ENCODE data around the gene ARID1B. TPM values are rescaled to one million over a fixed set of nuclear protein-coding genes. Genes with fewer than 3 reads are reported as not detected.

ARID1B gene
- total and polyA plus RNA-seq, 9 of the 15 experiments (the other 6 are each of a cell fraction or from before 2014, with no cell fraction given): 12.5 to 50.5 (median 25.8) TPM

DNA sequence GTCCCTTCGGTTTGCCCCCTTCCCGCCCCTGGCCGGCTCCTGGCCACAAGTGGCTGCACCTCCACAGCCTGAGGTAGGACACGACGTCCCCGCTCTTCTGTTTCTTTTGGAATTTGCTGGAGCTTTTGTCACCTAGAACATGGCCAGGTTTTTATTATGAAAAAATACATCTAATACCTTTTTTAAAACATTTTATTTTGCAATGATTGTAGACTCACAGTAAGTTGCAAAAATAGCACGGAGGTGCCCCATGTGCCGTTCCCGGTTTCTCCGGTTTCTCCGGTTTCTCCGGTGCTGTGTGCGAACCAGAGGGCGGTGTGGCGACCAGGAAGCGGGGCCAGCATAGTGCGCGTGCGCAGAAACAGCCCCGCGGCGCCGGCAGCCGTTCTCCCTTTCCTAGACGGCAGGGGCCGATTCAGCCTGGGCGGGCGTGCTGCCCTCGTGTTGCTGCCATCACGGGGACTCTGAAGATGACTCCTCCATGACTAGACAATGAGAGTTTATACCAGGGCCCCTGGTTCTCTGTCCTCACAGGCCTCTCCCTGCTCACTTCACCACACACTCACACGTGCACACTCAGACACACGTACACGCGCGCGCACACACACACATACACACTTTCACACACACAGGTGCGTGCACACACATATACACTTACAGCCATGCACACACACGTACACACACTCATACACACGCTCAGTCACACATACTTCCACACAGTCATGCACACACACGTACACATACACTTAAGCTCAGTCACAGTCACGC lies 444.1 kb downstream of the ARID1B start (continued):
- no peak for TF ChIP-seq RBM14 (IDR thresholded peaks at IDR 0.05; ENCODE audit: borderline replicate concordance, insufficient read depth, low read depth, low read length)
- TF ChIP-seq, protein P1, sequence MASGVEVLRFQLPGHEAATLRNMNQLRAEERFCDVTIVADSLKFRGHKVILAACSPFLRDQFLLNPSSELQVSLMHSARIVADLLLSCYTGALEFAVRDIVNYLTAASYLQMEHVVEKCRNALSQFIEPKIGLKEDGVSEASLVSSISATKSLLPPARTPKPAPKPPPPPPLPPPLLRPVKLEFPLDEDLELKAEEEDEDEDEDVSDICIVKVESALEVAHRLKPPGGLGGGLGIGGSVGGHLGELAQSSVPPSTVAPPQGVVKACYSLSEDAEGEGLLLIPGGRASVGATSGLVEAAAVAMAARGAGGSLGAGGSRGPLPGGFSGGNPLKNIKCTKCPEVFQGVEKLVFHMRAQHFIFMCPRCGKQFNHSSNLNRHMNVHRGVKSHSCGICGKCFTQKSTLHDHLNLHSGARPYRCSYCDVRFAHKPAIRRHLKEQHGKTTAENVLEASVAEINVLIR (CRISPR knock-in tag; IDR thresholded peaks at IDR 0.05): no peak
- TF ChIP-seq ZNF133 (CRISPR knock-in tag; IDR thresholded peaks at IDR 0.05): no peak
- TF ChIP-seq NEUROD1 (IDR thresholded peaks at IDR 0.05; ENCODE audit: borderline replicate concordance, low read depth, low read length, partially characterized antibody): no peak
- no peak for TF ChIP-seq MYBL2 (IDR thresholded peaks at IDR 0.05; ENCODE audit: low read depth)
- TF ChIP-seq MYBL2 (CRISPR knock-in tag; IDR thresholded peaks at IDR 0.05; ENCODE audit: borderline replicate concordance): no peak
- TF ChIP-seq, protein P2, sequence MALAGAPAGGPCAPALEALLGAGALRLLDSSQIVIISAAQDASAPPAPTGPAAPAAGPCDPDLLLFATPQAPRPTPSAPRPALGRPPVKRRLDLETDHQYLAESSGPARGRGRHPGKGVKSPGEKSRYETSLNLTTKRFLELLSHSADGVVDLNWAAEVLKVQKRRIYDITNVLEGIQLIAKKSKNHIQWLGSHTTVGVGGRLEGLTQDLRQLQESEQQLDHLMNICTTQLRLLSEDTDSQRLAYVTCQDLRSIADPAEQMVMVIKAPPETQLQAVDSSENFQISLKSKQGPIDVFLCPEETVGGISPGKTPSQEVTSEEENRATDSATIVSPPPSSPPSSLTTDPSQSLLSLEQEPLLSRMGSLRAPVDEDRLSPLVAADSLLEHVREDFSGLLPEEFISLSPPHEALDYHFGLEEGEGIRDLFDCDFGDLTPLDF (CRISPR knock-in tag; IDR thresholded peaks at IDR 0.05): peak; percentile 88; the same call in 1 of the 2 replicates
- TF ChIP-seq U2AF2 (optimal IDR thresholded peaks at IDR 0.05; ENCODE audit: low read depth, low read length): no peak
- TF ChIP-seq RNF2 (IDR thresholded peaks at IDR 0.05): peak; percentile 38; the same call in 1 of the 2 replicates
- TF ChIP-seq ZNF311 (CRISPR knock-in tag; IDR thresholded peaks at IDR 0.05): no peak
- TF ChIP-seq, protein P3, sequence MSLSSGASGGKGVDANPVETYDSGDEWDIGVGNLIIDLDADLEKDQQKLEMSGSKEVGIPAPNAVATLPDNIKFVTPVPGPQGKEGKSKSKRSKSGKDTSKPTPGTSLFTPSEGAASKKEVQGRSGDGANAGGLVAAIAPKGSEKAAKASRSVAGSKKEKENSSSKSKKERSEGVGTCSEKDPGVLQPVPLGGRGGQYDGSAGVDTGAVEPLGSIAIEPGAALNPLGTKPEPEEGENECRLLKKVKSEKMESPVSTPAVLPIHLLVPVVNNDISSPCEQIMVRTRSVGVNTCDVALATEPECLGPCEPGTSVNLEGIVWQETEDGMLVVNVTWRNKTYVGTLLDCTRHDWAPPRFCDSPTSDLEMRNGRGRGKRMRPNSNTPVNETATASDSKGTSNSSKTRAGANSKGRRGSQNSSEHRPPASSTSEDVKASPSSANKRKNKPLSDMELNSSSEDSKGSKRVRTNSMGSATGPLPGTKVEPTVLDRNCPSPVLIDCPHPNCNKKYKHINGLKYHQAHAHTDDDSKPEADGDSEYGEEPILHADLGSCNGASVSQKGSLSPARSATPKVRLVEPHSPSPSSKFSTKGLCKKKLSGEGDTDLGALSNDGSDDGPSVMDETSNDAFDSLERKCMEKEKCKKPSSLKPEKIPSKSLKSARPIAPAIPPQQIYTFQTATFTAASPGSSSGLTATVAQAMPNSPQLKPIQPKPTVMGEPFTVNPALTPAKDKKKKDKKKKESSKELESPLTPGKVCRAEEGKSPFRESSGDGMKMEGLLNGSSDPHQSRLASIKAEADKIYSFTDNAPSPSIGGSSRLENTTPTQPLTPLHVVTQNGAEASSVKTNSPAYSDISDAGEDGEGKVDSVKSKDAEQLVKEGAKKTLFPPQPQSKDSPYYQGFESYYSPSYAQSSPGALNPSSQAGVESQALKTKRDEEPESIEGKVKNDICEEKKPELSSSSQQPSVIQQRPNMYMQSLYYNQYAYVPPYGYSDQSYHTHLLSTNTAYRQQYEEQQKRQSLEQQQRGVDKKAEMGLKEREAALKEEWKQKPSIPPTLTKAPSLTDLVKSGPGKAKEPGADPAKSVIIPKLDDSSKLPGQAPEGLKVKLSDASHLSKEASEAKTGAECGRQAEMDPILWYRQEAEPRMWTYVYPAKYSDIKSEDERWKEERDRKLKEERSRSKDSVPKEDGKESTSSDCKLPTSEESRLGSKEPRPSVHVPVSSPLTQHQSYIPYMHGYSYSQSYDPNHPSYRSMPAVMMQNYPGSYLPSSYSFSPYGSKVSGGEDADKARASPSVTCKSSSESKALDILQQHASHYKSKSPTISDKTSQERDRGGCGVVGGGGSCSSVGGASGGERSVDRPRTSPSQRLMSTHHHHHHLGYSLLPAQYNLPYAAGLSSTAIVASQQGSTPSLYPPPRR (CRISPR knock-in tag; IDR thresholded peaks at IDR 0.05; ENCODE audit: borderline replicate concordance): no peak
- TF ChIP-seq, protein P4, sequence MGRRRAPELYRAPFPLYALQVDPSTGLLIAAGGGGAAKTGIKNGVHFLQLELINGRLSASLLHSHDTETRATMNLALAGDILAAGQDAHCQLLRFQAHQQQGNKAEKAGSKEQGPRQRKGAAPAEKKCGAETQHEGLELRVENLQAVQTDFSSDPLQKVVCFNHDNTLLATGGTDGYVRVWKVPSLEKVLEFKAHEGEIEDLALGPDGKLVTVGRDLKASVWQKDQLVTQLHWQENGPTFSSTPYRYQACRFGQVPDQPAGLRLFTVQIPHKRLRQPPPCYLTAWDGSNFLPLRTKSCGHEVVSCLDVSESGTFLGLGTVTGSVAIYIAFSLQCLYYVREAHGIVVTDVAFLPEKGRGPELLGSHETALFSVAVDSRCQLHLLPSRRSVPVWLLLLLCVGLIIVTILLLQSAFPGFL (CRISPR knock-in tag; IDR thresholded peaks at IDR 0.05): no peak
- TF ChIP-seq TGIF2 (CRISPR knock-in tag; IDR thresholded peaks at IDR 0.05): no peak
- no peak for TF ChIP-seq ETV6 (IDR thresholded peaks at IDR 0.05; ENCODE audit: borderline replicate concordance in 1 of 2, low read depth in 2 of 2, low read length in 1 of 2)
- TF ChIP-seq ETV6 (CRISPR knock-in tag; IDR thresholded peaks at IDR 0.05; ENCODE audit: borderline replicate concordance): no peak
- TF ChIP-seq JUNB (CRISPR knock-in tag; conservative IDR thresholded peaks at IDR 0.05): no peak
- TF ChIP-seq RHOXF2B (CRISPR knock-in tag; conservative IDR thresholded peaks at IDR 0.05): no peak
- TF ChIP-seq, protein P5, sequence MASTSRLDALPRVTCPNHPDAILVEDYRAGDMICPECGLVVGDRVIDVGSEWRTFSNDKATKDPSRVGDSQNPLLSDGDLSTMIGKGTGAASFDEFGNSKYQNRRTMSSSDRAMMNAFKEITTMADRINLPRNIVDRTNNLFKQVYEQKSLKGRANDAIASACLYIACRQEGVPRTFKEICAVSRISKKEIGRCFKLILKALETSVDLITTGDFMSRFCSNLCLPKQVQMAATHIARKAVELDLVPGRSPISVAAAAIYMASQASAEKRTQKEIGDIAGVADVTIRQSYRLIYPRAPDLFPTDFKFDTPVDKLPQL (IDR thresholded peaks at IDR 0.05; ENCODE audit: extremely low read depth, insufficient read length): no peak
- TF ChIP-seq ZKSCAN3 (CRISPR knock-in tag; IDR thresholded peaks at IDR 0.05): no peak
